ENCODE measurements around the gene DNTT. TPM values are rescaled to one million over a fixed set of nuclear protein-coding genes. Genes with fewer than 3 reads are reported as not detected.
A peak's percentile ranks its signal among the peaks of the same experiment; 100 is the strongest.

Gene DNTT
- total RNA-seq: not detected
- long read RNA-seq, donor 1: 0 reads
- long read RNA-seq, donor 2: 0 reads

- DNase-seq (ENCODE audit: low spot score): no peak
- intact Hi-C loops (cut with DNase I): no loop called here
Observed at GRCh38 chr10:96304230-96304629, at the start of gene DNTT. DNTT (plus strand) TSS chr10:96304434; CDS start chr10:96304498, 64 bp downstream.

GRCh38 chr10:96254976-96255375 lies 49.3 kb upstream of the DNTT start:
- intact Hi-C loops (cut with DNase I): loop anchor here in 1 of 2 donors (10.0 kb wide), 1 partner anchor 560 kb away; no protein-coding TSS in a partner anchor
- DNase-seq (ENCODE audit: low spot score): no peak

GRCh38 chr10:96255549-96256333 lies 48.5 kb upstream of the DNTT start:
- DNase-seq (ENCODE audit: low spot score): no peak
- intact Hi-C loops (cut with DNase I): loop anchor here in 1 of 2 donors (10.0 kb wide), 1 partner anchor 559 kb away; no protein-coding TSS in a partner anchor

GRCh38 chr10:96257944-96258343 lies 46.3 kb upstream of the DNTT start:
- intact Hi-C loops (cut with DNase I): loop anchor here in 1 of 2 donors (10.0 kb wide), 1 partner anchor 557 kb away; no protein-coding TSS in a partner anchor
- DNase-seq (ENCODE audit: low spot score): no peak

- no peak for DNase-seq (ENCODE audit: low spot score)
- intact Hi-C loops (cut with DNase I): loop anchor here in 1 of 2 donors (10.0 kb wide), 1 partner anchor 556 kb away; no protein-coding TSS in a partner anchor
Observed at GRCh38 chr10:96259150-96259549, 45.1 kb upstream of the DNTT start.

- no peak for DNase-seq (ENCODE audit: low spot score)
Observed at GRCh38 chr10:96260014-96260413, 44.2 kb upstream of the DNTT start.

GRCh38 chr10:96261132-96261531 lies 43.1 kb upstream of the DNTT start:
- no peak for DNase-seq (ENCODE audit: low spot score)
- intact Hi-C loops (cut with DNase I): no loop called here

More at GRCh38 chr10:96260014-96260413, 44.2 kb upstream of the DNTT start:
- intact Hi-C loops (cut with DNase I): no loop called here

GRCh38 chr10:96261930-96262329 lies 42.3 kb upstream of the DNTT start:
- intact Hi-C loops (cut with DNase I): no loop called here
- DNase-seq (ENCODE audit: low spot score): no peak

GRCh38 chr10:96263176-96263575 lies 41.1 kb upstream of the DNTT start:
- intact Hi-C loops (cut with DNase I): no loop called here
- no peak for DNase-seq (ENCODE audit: low spot score)

- intact Hi-C loops (cut with DNase I): no loop called here
- DNase-seq (ENCODE audit: low spot score): no peak
Observed at GRCh38 chr10:96263669-96264068, 40.6 kb upstream of the DNTT start.

- intact Hi-C loops (cut with DNase I): no loop called here
- no peak for DNase-seq (ENCODE audit: low spot score)
Observed at GRCh38 chr10:96264938-96265337, 39.3 kb upstream of the DNTT start.

- DNase-seq (ENCODE audit: low spot score): no peak
Observed at GRCh38 chr10:96266118-96266770, 38.0 kb upstream of the DNTT start.

GRCh38 chr10:96267234-96267705 lies 37.0 kb upstream of the DNTT start:
- intact Hi-C loops (cut with DNase I): loop anchor here in 1 of 2 donors (2.0 kb wide), 1 partner anchor 74 kb away; no protein-coding TSS in a partner anchor
- DNase-seq (ENCODE audit: low spot score): no peak

More at GRCh38 chr10:96266118-96266770, 38.0 kb upstream of the DNTT start:
- intact Hi-C loops (cut with DNase I): loop anchor here in 1 of 2 donors (2.0 kb wide), 1 partner anchor 73 kb away; no protein-coding TSS in a partner anchor

- intact Hi-C loops (cut with DNase I): no loop called here
- no peak for DNase-seq (ENCODE audit: low spot score)
Observed at GRCh38 chr10:96268341-96268909, 35.8 kb upstream of the DNTT start.

GRCh38 chr10:96269438-96270300 lies 34.6 kb upstream of the DNTT start:
- DNase-seq (ENCODE audit: low spot score): no peak
- intact Hi-C loops (cut with DNase I): no loop called here

- no peak for DNase-seq (ENCODE audit: low spot score)
- intact Hi-C loops (cut with DNase I): no loop called here
Observed at GRCh38 chr10:96270571-96270970, 33.7 kb upstream of the DNTT start.

- intact Hi-C loops (cut with DNase I): no loop called here
Observed at GRCh38 chr10:96271016-96271815, 33.0 kb upstream of the DNTT start, which contains the start of gene BLNK. BLNK (minus strand) TSS chr10:96271569; CDS start chr10:96271398, 171 bp downstream.

More at GRCh38 chr10:96271016-96271815, 33.0 kb upstream of the DNTT start, which contains the start of gene BLNK:
- DNase-seq (ENCODE audit: low spot score): peak; percentile 86
